Panc1 (cell line): ENCODE results near the gene EEF1E1.

Experiments used
- CTCF ChIP-seq: fragments of 450-650 bp; IDR thresholded peaks from 2 replicates; pipeline ENCODE4 v1.5.1; 2017; ENCODE audit warnings: mild to moderate bottlenecking
- POLR2AphosphoS5 ChIP-seq: IDR thresholded peaks from 2 replicates; pipeline ENCODE4 v1.6.1; 2012; ENCODE audit warnings: mild to moderate bottlenecking, low read depth, low read length, moderate library complexity

- TF ChIP-seq CTCF (no peak), POLR2AphosphoS5 (no peak)
Observed at GRCh38 chr6:8143945-8144344, 41.6 kb upstream of the EEF1E1 start.
